Fibroblast of lung (primary cell): ENCODE data around the gene FOXC1.

Experiments
- CTCF ChIP-seq, 2 donors: IDR thresholded peaks in 1 of 2; conservative IDR thresholded peaks in 1 of 2; 1 replicate in 1 of 2; 2 replicates in 1 of 2; pipeline ENCODE4 v1.5.1; 2011 to 2012; ENCODE audit warnings: low read length in 2 of 2, control low read depth in 1 of 2, inconsistent platforms in 1 of 2, low read depth in 1 of 2, mild to moderate bottlenecking in 1 of 2
- EZH2 ChIP-seq: IDR thresholded peaks from 2 replicates; pipeline ENCODE4 v1.5.1; 2012; ENCODE audit warnings: low read length, control low read depth, mild to moderate bottlenecking; ENCODE audit errors: missing control alignments

GRCh38 chr6:1643830-1644445, 34.2 kb downstream of the FOXC1 start:
- TF ChIP-seq CTCF (conservative IDR thresholded peaks at IDR 0.05 in 1 of 2, IDR thresholded peaks at IDR 0.05 in 1 of 2; ENCODE audit: low read depth in 1 of 2, low read length in 2 of 2) = no peak
- no peak for TF ChIP-seq EZH2
